Stimulated activated CD8-positive, alpha-beta memory T cell treated with anti-CD3 and anti-CD28 coated beads, Interleukin-7, amount 100 ng/mL, for 48 hours (primary cell): ENCODE data around the gene TMEM229B.

Experiments used
- DNase-seq, 2 donors: peaks; one replicate each; pipeline ENCODE4 v3.0.0-alpha.2; 2020; ENCODE audit warnings: low read depth in 1 of 2; ENCODE audit errors: extremely low read depth in 1 of 2

Gene TMEM229B

GRCh38 chr14:67426161-67426560, 62.4 kb downstream of the TMEM229B start:
- no peak for DNase-seq

GRCh38 chr14:67425608-67426007, 62.9 kb downstream of the TMEM229B start:
- DNase-seq: no peak

- no peak for DNase-seq
Observed at GRCh38 chr14:67424539-67424938, 64.0 kb downstream of the TMEM229B start.

- no peak for DNase-seq
Observed at GRCh38 chr14:67423424-67423823, 65.1 kb downstream of the TMEM229B start.

GRCh38 chr14:67421356-67422224, 66.9 kb downstream of the TMEM229B start:
- no peak for DNase-seq
